GM19099 (cell line): ENCODE results near the gene CTNNA2.

Experiments used
- POLR2A ChIP-seq: IDR thresholded peaks from 3 replicates; pipeline ENCODE4 v1.6.1; 2011; ENCODE audit warnings: low read depth; ENCODE audit not compliant: insufficient read length; ENCODE audit errors: extremely low read depth

CTNNA2 gene

GRCh38 chr2:79593237-79593867 lies 80.5 kb downstream of the CTNNA2 start:
- TF ChIP-seq POLR2A: no peak

- no peak for TF ChIP-seq POLR2A
Observed at GRCh38 chr2:79596403-79596802, 83.6 kb downstream of the CTNNA2 start.

GRCh38 chr2:79604748-79605147 lies 91.9 kb downstream of the CTNNA2 start:
- TF ChIP-seq POLR2A: no peak

GRCh38 chr2:79611448-79612016 lies 98.7 kb downstream of the CTNNA2 start:
- no peak for TF ChIP-seq POLR2A

- no peak for TF ChIP-seq POLR2A
Observed at GRCh38 chr2:79612999-79613398, 100.1 kb downstream of the CTNNA2 start.

- no peak for TF ChIP-seq POLR2A
Observed at GRCh38 chr2:79619442-79619841, 106.6 kb downstream of the CTNNA2 start.

- no peak for TF ChIP-seq POLR2A
Observed at GRCh38 chr2:79619976-79620375, 107.1 kb downstream of the CTNNA2 start.

GRCh38 chr2:79620679-79621078 lies 107.8 kb downstream of the CTNNA2 start:
- no peak for TF ChIP-seq POLR2A

- no peak for TF ChIP-seq POLR2A
Observed at GRCh38 chr2:79621252-79621651, 108.4 kb downstream of the CTNNA2 start.

GRCh38 chr2:79621755-79622154 lies 108.9 kb downstream of the CTNNA2 start:
- TF ChIP-seq POLR2A: no peak

GRCh38 chr2:79622508-79622907 lies 109.7 kb downstream of the CTNNA2 start:
- no peak for TF ChIP-seq POLR2A

- no peak for TF ChIP-seq POLR2A
Observed at GRCh38 chr2:79627237-79627636, 114.4 kb downstream of the CTNNA2 start.

GRCh38 chr2:79630060-79630459 lies 117.2 kb downstream of the CTNNA2 start:
- TF ChIP-seq POLR2A: no peak

- no peak for TF ChIP-seq POLR2A
Observed at GRCh38 chr2:79630972-79631557, 118.2 kb downstream of the CTNNA2 start.

GRCh38 chr2:79638410-79638809 lies 125.6 kb downstream of the CTNNA2 start:
- no peak for TF ChIP-seq POLR2A

GRCh38 chr2:79638954-79639353 lies 126.1 kb downstream of the CTNNA2 start:
- TF ChIP-seq POLR2A: no peak
